Large intestine (tissue), 3 donors: ENCODE results near the gene LIN37. TPM values are rescaled to one million over a fixed set of nuclear protein-coding genes. Genes with fewer than 3 reads are reported as not detected.
"Not testable (repeated sequence)": the region's sequence is repeated elsewhere in the genome, so short reads cannot be mapped to it uniquely, and the experiment has no call there.

Source experiments
- DNase-seq, 2 donors: peaks; one replicate each; pipeline versions ENCODE4 v3.0.0 to v3.0.0-alpha.2; 2013
- H3K27ac ChIP-seq: one replicate; pipeline ENCODE4 v1.5.1; 2013; ENCODE audit warnings: low read length
- H3K27me3 ChIP-seq: 2 replicates; pipeline ENCODE4 v1.6.1; 2013; ENCODE audit warnings: low read length; ENCODE audit not compliant: control insufficient read depth, insufficient read depth
- H3K36me3 ChIP-seq: 2 replicates; pipeline ENCODE4 v1.6.1; 2013; ENCODE audit warnings: low read length; ENCODE audit not compliant: control insufficient read depth, insufficient read depth
- H3K4me1 ChIP-seq: one replicate; pipeline ENCODE4 v1.6.1; 2013; ENCODE audit warnings: low read length; ENCODE audit not compliant: control insufficient read depth, insufficient read depth
- H3K4me3 ChIP-seq: one replicate; pipeline ENCODE4 v1.5.1; 2013; ENCODE audit warnings: low read length
- H3K9me3 ChIP-seq: one replicate; pipeline ENCODE4 v1.6.1; 2013; ENCODE audit warnings: mild to moderate bottlenecking, low read depth, low read length, moderate library complexity; ENCODE audit not compliant: control insufficient read depth
- WGBS: methylation state at CpG from one replicate; pipeline ENCODE4 v1.1.5; 2013; ENCODE audit warnings: low lambda C conversion rate; ENCODE audit not compliant: insufficient coverage; 5-methylcytosine and 5-hydroxymethylcytosine counted together
- polyA plus RNA-seq: library from polyadenylated mRNA; unstranded; fragments of 120-200 nt; gene quantifications from one replicate; pipeline ENCODE4 v1.2.1, GENCODE V29; 2013

The LIN37 gene
- polyA plus RNA-seq, 1 donor, result 11.3 TPM

DNA sequence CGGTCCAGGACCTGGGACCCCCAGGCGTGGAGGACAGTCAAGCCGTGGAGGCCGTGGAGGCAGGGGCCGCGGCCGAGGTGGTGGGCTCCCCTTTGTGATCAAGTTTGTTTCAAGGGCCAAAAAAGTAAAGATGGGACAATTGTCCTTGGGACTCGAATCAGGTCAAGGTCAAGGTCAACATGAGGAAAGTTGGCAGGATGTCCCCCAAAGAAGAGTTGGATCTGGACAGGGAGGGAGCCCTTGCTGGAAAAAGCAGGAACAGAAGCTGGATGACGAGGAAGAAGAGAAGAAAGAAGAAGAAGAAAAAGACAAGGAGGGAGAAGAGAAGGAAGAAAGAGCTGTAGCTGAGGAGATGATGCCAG lies 28.2 kb upstream of the LIN37 start:
- 77% methylated on average over 2 of the region's 9 CpGs for WGBS
- H3K4me1 ChIP-seq, result peaks cover 21% of the 10 kb centered on the region
- H3K27me3 ChIP-seq, result no peaks in the 10 kb centered on the region
- DNase-seq, result no peak
- H3K4me3 ChIP-seq, result no peak overlapping the region
- no peak overlapping the region for H3K27ac ChIP-seq
- no peaks in the 10 kb centered on the region for H3K9me3 ChIP-seq
- H3K36me3 ChIP-seq, result peaks cover 50% of the 10 kb centered on the region

DNA sequence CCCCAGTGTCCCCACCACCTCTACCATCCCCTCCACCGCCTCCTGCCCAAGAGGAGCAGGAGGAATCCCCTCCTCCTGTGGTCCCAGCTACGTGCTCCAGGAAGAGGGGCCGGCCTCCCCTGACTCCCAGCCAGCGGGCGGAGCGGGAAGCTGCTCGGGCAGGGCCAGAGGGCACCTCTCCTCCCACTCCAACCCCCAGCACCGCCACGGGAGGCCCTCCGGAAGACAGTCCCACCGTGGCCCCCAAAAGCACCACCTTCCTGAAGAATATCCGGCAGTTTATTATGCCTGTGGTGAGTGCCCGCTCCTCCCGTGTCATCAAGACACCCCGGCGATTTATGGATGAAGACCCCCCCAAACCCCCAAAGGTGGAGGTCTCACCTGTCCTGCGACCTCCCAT lies 27.7 kb upstream of the LIN37 start:
- Histone ChIP-seq H3K9me3 (no peaks in the 10 kb centered on the region), H3K27ac (no peak overlapping the region), H3K4me3 (no peak overlapping the region), H3K36me3 (peaks cover 55% of the 10 kb centered on the region), H3K4me1 (peaks cover 16% of the 10 kb centered on the region), H3K27me3 (no peaks in the 10 kb centered on the region)
- no peak for DNase-seq
- WGBS, result no CpG with 5 or more reads among the region's 17 CpGs

DNA sequence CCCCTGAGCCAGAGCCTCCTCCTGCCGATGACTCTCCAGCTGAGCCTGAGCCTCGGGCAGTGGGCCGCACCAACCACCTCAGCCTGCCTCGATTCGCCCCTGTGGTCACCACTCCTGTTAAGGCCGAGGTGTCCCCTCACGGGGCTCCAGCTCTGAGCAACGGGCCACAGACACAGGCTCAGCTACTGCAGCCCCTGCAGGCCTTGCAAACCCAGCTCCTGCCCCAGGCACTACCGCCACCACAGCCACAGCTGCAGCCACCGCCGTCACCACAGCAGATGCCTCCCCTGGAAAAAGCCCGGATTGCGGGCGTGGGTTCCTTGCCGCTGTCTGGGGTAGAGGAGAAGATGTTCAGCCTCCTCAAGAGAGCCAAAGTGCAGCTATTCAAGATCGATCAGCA lies 27.0 kb upstream of the LIN37 start:
- Histone ChIP-seq H3K9me3 (no peaks in the 10 kb centered on the region), H3K27me3 (no peaks in the 10 kb centered on the region), H3K4me1 (peaks cover 11% of the 10 kb centered on the region), H3K4me3 (no peak overlapping the region), H3K27ac (no peak overlapping the region), H3K36me3 (peaks cover 63% of the 10 kb centered on the region)
- WGBS, result no CpG with 5 or more reads among the region's 16 CpGs
- no peak for DNase-seq

DNA sequence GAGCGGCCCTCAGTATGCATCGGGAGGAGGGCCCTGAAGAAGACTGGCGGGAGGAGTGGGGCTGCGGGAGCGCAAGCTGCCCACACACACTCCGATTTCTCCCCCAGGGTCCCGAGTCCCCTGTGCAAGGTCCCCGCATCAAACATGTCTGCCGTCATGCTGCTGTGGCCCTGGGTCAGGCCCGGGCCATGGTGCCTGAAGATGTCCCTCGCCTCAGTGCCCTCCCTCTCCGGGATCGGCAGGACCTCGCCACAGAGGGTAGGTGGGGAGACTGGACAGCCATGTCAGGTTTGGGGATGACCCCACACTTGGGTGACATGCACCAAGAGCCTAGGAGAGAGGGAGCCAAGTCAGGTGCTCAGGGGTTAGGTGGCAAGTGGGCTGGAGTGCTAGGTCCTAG lies 25.9 kb upstream of the LIN37 start:
- no peak overlapping the region for H3K27ac ChIP-seq
- H3K27me3 ChIP-seq, result no peaks in the 10 kb centered on the region
- peaks cover 11% of the 10 kb centered on the region for H3K4me1 ChIP-seq
- no peak for DNase-seq
- WGBS, result no CpG with 5 or more reads among the region's 14 CpGs
- peaks cover 72% of the 10 kb centered on the region for H3K36me3 ChIP-seq
- no peaks in the 10 kb centered on the region for H3K9me3 ChIP-seq
- no peak overlapping the region for H3K4me3 ChIP-seq

DNA sequence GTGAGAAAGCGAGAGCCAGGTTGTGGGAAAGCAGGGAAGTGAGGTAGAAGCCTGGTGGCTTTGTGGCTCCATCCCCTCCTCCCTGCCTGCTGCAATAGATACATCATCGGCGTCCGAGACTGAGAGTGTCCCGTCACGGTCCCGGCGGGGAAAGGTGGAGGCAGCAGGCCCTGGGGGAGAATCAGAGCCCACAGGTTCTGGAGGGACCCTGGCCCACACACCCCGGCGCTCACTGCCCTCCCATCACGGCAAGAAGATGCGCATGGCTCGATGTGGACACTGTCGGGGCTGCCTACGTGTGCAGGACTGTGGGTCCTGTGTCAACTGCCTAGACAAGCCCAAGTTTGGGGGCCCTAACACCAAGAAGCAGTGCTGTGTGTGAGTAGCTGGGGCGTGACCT lies 25.5 kb upstream of the LIN37 start:
- DNase-seq, result no peak
- Histone ChIP-seq H3K27ac (no peak overlapping the region), H3K4me3 (no peak overlapping the region), H3K36me3 (peaks cover 77% of the 10 kb centered on the region), H3K9me3 (no peaks in the 10 kb centered on the region), H3K4me1 (peaks cover 11% of the 10 kb centered on the region), H3K27me3 (no peaks in the 10 kb centered on the region)
- no CpG with 5 or more reads among the region's 16 CpGs for WGBS

DNA sequence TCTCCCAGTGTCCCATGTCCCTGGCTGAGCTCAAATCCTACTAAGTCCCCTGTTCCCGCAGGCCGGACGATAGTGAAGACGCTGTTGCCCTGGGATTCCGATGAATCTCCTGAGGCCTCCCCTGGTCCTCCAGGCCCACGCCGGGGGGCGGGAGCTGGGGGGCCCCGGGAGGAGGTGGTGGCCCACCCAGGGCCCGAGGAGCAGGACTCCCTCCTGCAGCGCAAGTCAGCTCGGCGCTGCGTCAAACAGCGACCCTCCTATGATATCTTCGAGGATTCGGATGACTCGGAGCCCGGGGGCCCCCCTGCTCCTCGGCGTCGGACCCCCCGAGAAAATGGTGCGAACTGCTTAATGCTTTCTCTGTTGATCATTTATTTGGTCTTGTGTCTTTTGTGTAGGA lies 24.7 kb upstream of the LIN37 start:
- peaks cover 85% of the 10 kb centered on the region for H3K36me3 ChIP-seq
- H3K4me1 ChIP-seq, result peaks cover 11% of the 10 kb centered on the region
- no CpG with 5 or more reads among the region's 24 CpGs for WGBS
- H3K27ac ChIP-seq, result no peak overlapping the region
- no peaks in the 10 kb centered on the region for H3K9me3 ChIP-seq
- H3K4me3 ChIP-seq, result no peak overlapping the region
- DNase-seq, result no peak
- no peaks in the 10 kb centered on the region for H3K27me3 ChIP-seq

DNA sequence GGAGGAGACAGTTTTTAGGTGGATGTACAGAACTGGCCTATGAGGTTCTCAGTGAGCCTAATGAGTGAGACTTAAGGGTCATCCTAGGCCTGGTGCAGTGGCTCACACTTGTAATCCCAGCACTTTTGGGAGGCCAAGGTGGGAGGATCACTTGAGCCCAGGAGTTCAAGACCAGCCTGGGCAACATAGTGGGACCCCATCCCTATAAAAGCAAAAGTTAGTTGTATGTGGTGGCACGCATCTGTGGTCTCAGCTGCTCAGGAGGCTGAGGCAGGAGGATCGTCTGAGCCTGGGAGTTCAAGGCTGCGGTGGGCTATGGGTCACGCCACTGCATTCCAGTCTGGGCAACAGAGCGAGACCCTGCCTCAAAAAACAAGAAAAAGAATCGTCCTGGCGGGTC lies 24.2 kb upstream of the LIN37 start:
- WGBS, result no CpG with 5 or more reads among the region's 7 CpGs
- peaks cover 89% of the 10 kb centered on the region for H3K36me3 ChIP-seq

DNA sequence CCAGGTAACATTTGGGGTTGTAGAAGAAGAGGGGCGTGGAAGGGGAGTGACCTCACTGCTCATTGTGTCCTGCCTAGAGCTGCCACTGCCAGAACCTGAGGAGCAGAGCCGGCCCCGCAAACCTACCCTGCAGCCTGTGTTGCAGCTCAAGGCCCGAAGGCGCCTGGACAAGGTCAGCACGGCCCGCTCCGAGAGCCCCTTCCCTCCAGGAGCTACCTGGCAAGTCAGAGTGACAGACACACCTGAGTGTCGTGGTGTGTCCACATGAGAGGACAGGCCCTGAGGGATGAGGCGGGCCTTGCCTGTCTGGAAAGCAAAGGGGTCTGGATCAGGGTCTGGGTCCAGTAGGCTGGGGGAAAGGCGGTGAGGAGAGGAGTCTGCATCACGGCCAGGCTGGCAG lies 23.8 kb upstream of the LIN37 start:
- WGBS, result no CpG with 5 or more reads among the region's 12 CpGs
- DNase-seq, result no peak
- Histone ChIP-seq H3K9me3 (no peaks in the 10 kb centered on the region), H3K27ac (no peak overlapping the region), H3K4me1 (peaks cover 3% of the 10 kb centered on the region), H3K27me3 (no peaks in the 10 kb centered on the region), H3K36me3 (peaks cover 92% of the 10 kb centered on the region), H3K4me3 (no peak overlapping the region)

More for the DNA sequence above, 24.2 kb upstream of the LIN37 start:
- not testable (repeated sequence) for H3K4me3 ChIP-seq, H3K4me1 ChIP-seq, H3K9me3 ChIP-seq, DNase-seq, H3K27me3 ChIP-seq, H3K27ac ChIP-seq

DNA sequence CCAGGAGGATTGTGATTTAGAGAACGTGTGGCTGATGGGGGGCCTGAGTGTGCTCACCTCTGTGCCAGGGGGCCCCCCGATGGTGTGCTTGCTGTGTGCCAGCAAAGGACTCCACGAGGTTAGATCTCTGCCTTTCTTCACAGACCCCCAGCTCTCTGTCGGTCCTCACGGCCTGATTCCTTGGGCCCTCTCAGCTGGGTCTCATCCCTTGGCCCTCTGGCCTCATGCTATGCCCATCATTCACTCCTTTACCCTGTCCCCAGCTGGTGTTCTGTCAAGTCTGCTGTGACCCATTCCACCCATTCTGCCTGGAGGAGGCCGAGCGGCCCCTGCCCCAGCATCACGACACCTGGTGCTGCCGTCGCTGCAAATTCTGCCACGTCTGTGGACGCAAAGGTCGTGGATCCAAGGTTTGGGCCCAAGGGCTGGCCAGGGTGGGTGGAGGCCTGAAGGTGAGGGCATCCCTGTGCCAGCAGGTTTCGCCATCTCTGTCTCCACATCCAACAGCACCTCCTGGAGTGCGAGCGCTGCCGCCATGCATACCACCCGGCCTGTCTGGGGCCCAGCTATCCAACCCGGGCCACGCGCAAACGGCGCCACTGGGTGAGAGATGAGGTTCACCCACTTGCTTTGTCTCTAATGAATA lies 23.0 kb upstream of the LIN37 start:
- Histone ChIP-seq H3K36me3 (peaks cover 92% of the 10 kb centered on the region), H3K27me3 (no peaks in the 10 kb centered on the region), H3K4me3 (no peak overlapping the region), H3K27ac (no peak overlapping the region), H3K9me3 (no peaks in the 10 kb centered on the region), H3K4me1 (no peaks in the 10 kb centered on the region)
- DNase-seq, result no peak
- WGBS, result no CpG with 5 or more reads among the region's 23 CpGs

DNA sequence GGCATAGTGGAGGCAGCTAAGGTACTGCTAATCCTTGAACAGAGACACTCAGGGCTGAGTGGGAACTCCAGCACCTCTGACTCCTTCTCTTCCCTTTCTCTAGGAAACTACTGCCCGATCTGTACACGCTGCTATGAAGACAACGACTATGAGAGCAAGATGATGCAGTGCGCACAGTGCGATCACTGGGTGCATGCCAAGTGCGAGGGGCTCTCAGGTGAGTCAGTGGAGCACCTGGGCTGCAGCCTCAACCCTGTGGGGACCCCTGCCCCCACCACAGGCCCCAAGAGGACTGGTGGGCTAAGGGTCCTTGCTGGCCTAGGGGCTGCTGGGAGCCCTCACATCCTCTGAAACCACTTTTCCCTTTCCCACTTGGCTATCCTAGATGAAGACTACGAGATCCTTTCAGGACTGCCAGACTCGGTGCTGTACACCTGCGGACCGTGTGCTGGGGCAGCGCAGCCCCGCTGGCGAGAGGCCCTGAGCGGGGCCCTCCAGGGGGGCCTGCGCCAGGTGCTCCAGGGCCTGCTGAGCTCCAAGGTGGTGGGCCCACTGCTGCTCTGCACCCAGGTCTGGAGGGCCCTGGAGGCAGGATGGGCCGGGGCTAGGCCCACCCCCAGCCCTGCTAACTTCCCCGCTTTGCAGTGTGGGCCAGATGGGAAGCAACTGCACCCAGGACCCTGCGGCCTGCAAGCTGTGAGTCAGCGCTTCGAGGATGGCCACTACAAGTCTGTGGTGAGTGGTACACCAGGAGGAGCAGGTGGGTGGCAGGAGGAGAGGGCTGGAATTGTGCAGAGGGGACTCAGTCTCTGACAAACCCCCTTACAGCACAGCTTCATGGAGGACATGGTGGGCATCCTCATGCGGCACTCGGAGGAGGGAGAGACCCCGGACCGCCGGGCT lies 21.1 kb upstream of the LIN37 start:
- Histone ChIP-seq H3K4me3 (no peak overlapping the region), H3K27ac (no peak overlapping the region), H3K4me1 (no peaks in the 10 kb centered on the region), H3K27me3 (no peaks in the 10 kb centered on the region), H3K36me3 (peaks cover 99% of the 10 kb centered on the region), H3K9me3 (no peaks in the 10 kb centered on the region)
- no CpG with 5 or more reads among the region's 25 CpGs for WGBS
- DNase-seq, result no peak
